GM08714 (cell line): Measurements from ENCODE around the gene STAC2.

ENCODE experiments used
- H3K4me3 ChIP-seq: fragments of 200-500 bp; sonication (Bioruptor generic); 2 replicates; pipeline ENCODE4 v1.5.1; 2014; ENCODE audit warnings: mild to moderate bottlenecking, low read length, inconsistent platforms
- ZNF274 ChIP-seq: IDR thresholded peaks from 2 replicates; pipeline ENCODE4 v1.6.1; 2012; ENCODE audit warnings: mild to moderate bottlenecking, low read depth, low read length

The STAC2 gene

GRCh38 chr17:39194985-39195524 lies 30.7 kb downstream of the STAC2 start:
- TF ChIP-seq ZNF274: no peak
- H3K4me3 ChIP-seq: no peak overlapping the region

DNA sequence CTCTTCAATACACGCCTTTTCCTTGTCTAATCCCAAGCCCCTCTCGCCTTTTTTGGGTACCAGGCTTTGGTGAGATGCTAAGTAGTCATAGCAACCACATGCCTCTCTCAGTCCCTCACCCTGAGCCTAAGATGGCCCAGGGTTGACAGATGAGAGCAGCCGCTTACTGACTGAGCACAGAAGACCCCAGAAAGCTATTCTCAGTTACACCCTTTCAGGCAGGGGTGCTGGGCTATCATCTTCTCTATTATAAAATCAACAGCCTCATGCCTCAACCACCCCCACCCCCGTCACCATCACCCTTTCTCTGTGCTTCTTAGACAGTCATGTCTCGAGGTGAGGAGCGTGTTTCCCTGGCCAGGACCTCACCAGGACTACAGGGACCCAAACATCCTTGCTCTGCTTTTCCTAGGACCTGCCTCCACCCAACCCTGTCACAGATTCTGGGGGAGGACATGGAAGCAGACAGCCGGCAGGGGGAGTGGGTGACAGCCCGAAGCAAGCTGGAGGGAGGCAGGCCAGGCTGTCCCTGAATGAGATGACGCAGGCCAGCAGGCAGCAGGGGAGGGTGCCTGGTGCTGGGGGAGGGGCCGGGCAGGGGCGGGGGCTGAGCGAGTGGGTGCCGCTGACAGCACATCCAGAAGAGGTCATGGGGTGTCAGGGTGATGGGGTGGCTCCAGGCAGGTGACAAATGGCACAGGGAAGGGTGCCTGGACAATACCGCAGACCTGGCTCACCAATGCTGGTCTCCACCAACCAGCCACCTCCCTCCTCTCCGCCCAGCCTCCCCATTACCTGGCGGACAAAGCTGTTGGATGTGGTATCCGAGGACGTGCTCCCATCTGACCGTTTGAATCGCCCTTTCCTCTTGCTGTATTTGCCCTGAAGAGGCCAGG lies 31.4 kb downstream of the STAC2 start:
- H3K4me3 ChIP-seq: no peak overlapping the region

GRCh38 chr17:39193346-39193745 lies 32.4 kb downstream of the STAC2 start:
- no peak overlapping the region for H3K4me3 ChIP-seq
- no peak for TF ChIP-seq ZNF274

More for the DNA sequence above, 31.4 kb downstream of the STAC2 start:
- no peak for TF ChIP-seq ZNF274

GRCh38 chr17:39192901-39193300 lies 32.8 kb downstream of the STAC2 start:
- no peak overlapping the region for H3K4me3 ChIP-seq
- no peak for TF ChIP-seq ZNF274

GRCh38 chr17:39191750-39192510 lies 33.8 kb downstream of the STAC2 start:
- TF ChIP-seq ZNF274: no peak

DNA sequence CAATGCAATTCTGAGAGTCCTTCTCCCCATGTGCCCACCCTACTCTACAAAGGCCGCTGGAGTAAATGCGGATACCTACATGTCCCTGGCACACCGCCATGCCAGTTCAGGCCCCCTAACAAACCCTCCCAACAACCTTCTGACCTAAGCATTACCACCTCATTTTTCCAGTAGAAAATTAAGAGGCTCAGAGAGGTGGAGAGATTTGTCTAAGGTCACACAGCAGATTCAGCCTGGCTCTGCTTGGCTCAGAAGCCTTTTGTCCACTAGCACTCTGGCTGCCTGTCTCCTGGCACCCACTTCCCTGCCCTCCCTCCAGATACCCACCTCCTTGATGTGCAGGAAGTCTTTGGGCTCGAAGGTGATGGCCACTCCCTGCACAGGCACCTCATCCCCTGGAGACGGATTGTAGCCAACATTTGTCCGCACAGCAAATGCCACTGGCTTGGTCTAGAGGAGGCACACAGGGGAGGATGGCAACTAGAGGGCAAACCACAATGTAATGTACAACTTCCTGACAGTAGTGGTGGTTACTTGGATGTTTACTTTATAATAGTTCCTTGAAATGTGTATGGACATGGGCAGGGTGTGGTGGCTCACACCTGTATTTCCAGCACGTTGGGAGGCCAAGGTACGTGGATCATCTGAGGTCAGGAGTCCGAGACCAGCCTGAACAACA lies 38.5 kb downstream of the STAC2 start:
- H3K4me3 ChIP-seq: no peak overlapping the region
- no peak for TF ChIP-seq ZNF274

More at GRCh38 chr17:39191750-39192510, 33.8 kb downstream of the STAC2 start:
- no peak overlapping the region for H3K4me3 ChIP-seq

- no peak for TF ChIP-seq ZNF274
- no peak overlapping the region for H3K4me3 ChIP-seq
Observed at GRCh38 chr17:39186481-39187002, 39.2 kb downstream of the STAC2 start.

GRCh38 chr17:39183720-39184119 lies 42.0 kb downstream of the STAC2 start:
- no peak overlapping the region for H3K4me3 ChIP-seq
- no peak for TF ChIP-seq ZNF274

- TF ChIP-seq ZNF274: no peak
- H3K4me3 ChIP-seq: no peak overlapping the region
Observed at GRCh38 chr17:39183045-39183444, 42.7 kb downstream of the STAC2 start.

DNA sequence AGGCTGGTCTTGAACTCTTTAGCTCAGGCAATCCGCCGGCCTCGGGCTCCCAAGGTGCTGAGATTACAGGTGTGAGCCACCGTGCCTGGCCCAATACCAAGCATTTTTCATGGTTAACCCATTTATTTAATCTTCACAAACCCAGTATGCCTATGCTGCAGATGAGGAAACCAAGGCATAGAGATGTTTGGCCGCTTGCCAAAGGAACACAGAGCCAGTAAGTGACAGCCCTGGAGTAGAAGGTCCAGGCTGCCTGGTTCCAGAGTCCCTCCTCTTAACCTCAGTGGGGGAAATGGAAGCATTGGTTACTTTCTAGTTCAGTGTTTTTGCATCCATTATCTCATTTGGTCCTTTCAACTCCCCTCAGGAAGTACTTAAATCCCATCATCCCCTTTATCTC lies 44.4 kb downstream of the STAC2 start:
- no peak for TF ChIP-seq ZNF274
- H3K4me3 ChIP-seq: no peak overlapping the region

DNA sequence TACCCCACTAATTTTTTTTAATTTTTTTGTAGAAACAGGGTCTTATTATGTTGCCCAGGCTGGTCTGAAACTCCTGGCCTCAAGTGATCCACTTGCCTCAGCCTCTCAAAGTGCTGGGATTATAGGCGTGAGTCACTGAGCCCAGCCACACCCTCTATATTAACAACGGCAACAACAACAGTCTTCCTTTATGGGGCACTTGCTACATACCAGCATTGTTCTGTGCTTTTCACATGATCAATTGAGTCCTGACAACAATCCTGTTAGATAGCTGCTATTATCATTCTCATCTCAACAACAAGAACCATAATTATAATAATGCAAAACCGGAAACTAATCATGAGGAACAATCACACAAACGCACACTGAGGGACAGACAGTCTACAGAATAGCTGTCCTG lies 47.2 kb downstream of the STAC2 start:
- TF ChIP-seq ZNF274: no peak
- H3K4me3 ChIP-seq: no peak overlapping the region

DNA sequence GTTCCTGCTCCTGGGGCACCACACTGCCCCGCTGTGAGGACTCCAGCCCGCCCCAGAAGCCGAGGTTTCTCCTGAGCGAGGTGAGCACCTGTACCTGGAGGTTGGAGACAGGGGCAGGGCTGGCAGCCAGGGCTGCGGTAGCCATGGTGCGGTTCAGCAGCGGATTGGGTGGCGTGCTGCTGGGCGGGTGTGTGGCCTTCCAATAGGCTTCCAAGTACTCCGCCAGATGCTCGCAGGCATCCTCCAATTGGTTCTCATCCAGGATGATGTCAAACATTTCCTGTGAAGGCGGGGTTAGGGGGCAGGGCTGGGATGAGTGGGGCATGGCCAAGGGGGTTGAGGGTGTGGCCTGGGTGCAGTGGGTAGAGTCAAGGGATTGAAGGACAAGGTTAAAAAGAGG lies 48.5 kb downstream of the STAC2 start:
- TF ChIP-seq ZNF274: no peak
- no peak overlapping the region for H3K4me3 ChIP-seq

DNA sequence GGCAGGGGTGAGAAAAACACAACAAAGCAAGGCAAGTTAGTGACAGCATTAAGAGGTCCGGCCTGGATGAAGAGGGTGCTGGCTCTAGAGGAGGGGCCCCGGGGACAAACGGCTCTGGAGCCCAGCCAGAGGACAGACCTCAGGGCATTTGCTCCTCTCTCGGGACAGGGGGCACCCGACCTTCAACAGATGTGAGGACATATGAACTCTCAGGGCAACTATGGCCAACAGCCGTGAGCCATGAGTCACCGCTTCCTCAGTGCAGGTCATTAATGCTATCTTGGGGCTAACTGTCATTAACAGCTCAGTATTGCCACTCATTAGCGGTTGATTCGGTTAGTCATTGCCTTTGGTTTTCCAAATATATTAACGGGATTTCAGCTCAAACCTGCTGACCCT lies 50.1 kb downstream of the STAC2 start:
- no peak for TF ChIP-seq ZNF274
- no peak overlapping the region for H3K4me3 ChIP-seq
